Measurements from ENCODE around the gene COX8C.

DNA sequence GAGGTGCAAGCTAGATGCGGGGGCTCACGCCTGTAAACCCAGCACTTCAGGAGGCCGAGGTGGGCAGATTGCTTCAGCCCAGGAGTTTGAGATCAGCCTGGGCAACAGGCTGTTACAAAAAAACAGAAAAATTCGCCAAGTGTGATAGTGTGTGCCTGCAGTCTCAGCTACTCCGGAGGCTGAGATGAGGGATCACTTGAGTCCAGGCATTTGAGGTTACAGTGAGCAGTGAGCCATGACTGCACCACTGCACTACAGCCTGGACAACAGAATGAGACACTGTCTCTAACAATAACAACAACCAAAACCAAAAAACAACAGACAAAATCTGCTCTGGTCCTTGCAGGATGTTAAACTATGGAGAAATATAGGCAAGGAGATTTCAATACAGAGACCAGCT is 28.1 kb upstream of the COX8C start:
- no peak for TF ChIP-seq REST (IDR thresholded peaks at IDR 0.05; ENCODE audit: insufficient read depth in 1 of 2, low read depth in 2 of 2, low read length in 1 of 2)
- no peak for TF ChIP-seq POLR2AphosphoS5 (IDR thresholded peaks at IDR 0.05; ENCODE audit: low read depth, low read length)
- TF ChIP-seq, protein P1, sequence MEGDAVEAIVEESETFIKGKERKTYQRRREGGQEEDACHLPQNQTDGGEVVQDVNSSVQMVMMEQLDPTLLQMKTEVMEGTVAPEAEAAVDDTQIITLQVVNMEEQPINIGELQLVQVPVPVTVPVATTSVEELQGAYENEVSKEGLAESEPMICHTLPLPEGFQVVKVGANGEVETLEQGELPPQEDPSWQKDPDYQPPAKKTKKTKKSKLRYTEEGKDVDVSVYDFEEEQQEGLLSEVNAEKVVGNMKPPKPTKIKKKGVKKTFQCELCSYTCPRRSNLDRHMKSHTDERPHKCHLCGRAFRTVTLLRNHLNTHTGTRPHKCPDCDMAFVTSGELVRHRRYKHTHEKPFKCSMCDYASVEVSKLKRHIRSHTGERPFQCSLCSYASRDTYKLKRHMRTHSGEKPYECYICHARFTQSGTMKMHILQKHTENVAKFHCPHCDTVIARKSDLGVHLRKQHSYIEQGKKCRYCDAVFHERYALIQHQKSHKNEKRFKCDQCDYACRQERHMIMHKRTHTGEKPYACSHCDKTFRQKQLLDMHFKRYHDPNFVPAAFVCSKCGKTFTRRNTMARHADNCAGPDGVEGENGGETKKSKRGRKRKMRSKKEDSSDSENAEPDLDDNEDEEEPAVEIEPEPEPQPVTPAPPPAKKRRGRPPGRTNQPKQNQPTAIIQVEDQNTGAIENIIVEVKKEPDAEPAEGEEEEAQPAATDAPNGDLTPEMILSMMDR (IDR thresholded peaks at IDR 0.05), result no peak
